Right kidney (tissue), 1 donor: ENCODE results near the gene FBN1.

ENCODE experiments used
- DNase-seq: peaks from one replicate; pipeline ENCODE4 v3.0.0-alpha.2; 2016

FBN1 gene

DNA sequence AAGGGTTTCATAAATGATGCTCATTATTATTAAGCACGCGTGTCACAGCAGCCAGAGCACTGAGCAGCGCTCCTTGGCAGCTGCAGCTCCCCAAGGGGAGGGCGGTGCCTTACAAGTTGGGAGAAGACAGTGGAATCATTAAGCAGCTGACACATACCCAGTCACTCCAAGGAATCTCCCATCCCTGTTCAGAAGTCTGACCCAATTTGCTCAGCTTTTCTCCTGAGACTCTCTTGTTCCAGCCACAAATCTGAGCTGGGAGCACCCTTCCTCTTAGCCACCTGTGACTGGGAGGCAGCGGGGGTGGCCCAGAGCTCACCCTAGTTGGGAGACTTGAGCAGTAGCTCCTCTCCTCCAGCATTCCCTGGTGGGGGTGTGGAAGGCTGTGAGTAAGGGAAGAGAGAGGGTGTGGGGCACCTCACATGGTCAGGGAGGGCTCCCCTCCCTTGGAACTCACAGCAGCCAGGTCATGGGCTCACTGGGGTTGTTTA is 249.9 kb downstream of the FBN1 start:
- DNase-seq, result no peak

- DNase-seq, result no peak
Observed at GRCh38 chr15:48394970-48395369, 250.5 kb downstream of the FBN1 start.

- DNase-seq, result no peak
Observed at GRCh38 chr15:48393645-48394506, 251.6 kb downstream of the FBN1 start.

- DNase-seq, result no peak
Observed at GRCh38 chr15:48392356-48392755, 253.2 kb downstream of the FBN1 start.

DNA sequence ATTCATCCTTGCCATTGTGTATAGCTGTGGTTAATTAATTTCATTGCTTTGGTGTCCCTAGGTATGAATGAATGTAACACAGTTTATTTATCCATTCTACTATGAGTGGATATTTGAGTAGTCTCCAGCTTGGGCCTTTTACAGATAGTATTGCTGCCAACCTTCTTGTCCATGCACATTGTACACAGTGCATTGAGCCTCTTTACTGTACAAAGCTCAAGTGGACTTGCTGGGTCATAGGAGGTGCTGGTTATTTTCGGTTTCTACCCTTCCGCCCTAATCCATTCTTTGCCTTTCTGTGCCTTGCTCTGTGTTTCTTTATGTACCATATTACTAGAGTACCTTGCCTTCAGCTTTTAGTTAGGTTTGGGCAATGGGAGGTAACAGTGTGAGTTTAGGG is 253.6 kb downstream of the FBN1 start:
- no peak for DNase-seq

DNA sequence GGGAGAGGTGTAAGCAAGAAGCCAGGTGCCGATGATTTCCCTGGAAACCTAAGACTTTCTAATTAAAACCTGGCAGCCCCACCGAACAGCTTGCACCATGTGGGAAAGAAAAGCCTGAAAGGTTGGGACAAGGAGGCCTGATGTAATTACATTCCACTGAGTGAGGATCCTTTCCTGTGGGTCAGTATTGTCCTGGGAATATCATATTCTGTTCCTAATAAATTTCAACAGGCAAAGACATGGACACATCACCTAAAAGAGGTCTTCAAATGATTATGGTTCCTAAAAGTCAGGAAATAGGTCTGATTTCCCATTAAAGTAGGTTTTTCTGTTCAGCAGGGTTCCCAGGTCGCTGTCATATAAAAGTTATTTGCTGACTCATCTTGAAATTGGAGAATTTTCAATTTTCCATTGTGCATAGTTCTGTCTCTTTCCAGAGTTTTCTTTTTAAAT is 255.8 kb downstream of the FBN1 start:
- DNase-seq, result no peak

DNA sequence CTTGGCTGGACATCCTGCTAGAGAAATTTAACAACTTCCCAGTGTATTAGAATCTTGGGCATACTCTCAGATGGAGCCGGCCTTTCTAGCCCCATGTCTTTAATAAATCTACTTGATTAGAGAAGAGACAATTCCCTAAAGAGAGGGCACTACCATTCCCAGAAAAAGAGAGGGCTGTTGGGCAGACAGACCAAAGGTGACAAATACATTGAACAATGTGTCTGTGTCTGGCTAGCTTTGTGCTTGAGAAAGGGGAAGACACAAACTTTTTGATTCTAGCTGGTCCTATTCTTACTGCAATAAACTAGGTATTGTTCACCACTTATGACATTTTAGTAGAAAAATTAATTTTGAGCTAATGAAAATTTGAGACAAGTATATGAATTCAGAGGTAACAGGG is 256.6 kb downstream of the FBN1 start:
- DNase-seq, result no peak

- no peak for DNase-seq
Observed at GRCh38 chr15:48388016-48388851, 257.3 kb downstream of the FBN1 start.

GRCh38 chr15:48385031-48385830 is 260.3 kb downstream of the FBN1 start:
- DNase-seq, result no peak

DNA sequence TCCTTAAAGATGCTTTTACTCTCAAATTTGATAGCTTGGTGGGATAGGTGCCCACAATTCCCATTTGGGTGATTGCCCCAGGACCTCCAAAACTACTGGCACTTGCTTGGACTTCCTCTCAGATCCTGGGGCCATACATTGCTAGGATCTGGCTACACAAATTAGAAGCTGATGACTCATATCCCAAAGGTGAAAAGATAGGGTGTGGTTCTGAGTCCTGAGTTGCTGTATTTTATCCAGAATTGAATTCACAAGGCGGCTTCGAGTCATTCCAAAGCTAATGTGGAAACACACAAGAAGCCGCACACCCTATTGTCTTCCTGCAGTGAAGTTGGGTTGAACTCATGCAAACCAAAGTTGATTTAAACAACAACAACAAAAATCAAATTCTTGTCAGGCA is 260.9 kb downstream of the FBN1 start:
- no peak for DNase-seq

DNA sequence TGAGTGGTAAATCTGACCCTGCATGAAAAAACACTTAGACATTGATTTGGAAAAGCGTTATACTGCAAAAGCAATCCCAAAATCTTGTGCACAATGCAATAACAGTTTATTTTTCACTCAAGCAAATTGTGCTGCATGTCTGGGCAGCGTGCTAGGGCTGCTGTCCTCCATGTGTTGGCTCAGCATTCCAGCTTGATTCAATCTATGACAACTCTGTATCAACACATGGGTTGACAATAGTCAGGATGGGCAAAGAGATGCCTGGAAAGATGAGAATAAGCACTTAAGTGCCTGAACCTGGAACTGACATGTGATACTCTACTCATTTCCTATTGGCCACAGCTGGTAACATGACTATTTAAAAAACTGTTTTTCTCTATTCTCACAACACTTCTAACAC is 262.5 kb downstream of the FBN1 start:
- no peak for DNase-seq

DNA sequence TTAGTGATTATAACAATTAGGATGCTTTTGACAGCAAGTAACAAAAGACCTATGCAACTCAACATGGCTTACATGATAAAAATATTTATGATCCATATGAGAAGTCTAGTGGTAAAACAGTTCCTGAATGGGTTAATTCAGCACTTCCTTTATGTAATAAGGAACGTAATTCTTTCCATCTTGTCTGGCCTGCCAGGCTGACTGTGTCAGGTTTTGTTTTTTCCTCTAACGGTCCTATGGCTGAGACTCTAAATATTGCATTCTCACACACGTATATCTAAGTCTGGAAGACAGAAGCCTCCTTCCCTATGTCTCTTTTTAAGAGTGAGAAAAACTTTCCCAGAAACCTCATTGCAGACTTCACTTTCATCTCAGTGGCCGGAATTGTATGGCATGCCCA is 263.6 kb downstream of the FBN1 start:
- DNase-seq, result no peak

GRCh38 chr15:48380198-48380597 is 265.3 kb downstream of the FBN1 start:
- no peak for DNase-seq

- no peak for DNase-seq
Observed at GRCh38 chr15:48375767-48376166, 269.7 kb downstream of the FBN1 start.

GRCh38 chr15:48374472-48374871 is 271.0 kb downstream of the FBN1 start:
- no peak for DNase-seq

- DNase-seq, result no peak
Observed at GRCh38 chr15:48373821-48374451, 271.6 kb downstream of the FBN1 start.

DNA sequence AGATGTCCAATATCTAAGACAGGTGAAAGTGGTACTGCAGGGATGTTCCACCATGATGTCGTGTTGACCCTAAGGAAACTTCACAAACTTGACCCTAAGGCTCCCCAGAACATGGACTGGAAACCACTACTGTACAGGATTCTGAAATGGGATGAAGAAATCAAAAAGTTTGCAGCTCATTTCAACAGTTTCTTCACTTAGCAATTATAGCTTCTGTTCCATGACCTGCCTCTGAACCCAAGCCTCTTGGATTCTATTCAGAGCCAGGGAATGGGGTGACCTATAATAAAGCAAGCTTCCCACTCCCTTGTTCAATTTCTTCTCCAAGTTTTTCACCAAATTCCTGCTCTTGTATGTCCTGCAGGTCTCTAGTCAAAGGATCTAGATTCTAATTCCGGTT is 273.5 kb downstream of the FBN1 start:
- no peak for DNase-seq

- DNase-seq, result no peak
Observed at GRCh38 chr15:48371550-48371949, 274.0 kb downstream of the FBN1 start.

- no peak for DNase-seq
Observed at GRCh38 chr15:48370460-48370859, 275.0 kb downstream of the FBN1 start.

- DNase-seq, result no peak
Observed at GRCh38 chr15:48367483-48367882, 278.0 kb downstream of the FBN1 start.

DNA sequence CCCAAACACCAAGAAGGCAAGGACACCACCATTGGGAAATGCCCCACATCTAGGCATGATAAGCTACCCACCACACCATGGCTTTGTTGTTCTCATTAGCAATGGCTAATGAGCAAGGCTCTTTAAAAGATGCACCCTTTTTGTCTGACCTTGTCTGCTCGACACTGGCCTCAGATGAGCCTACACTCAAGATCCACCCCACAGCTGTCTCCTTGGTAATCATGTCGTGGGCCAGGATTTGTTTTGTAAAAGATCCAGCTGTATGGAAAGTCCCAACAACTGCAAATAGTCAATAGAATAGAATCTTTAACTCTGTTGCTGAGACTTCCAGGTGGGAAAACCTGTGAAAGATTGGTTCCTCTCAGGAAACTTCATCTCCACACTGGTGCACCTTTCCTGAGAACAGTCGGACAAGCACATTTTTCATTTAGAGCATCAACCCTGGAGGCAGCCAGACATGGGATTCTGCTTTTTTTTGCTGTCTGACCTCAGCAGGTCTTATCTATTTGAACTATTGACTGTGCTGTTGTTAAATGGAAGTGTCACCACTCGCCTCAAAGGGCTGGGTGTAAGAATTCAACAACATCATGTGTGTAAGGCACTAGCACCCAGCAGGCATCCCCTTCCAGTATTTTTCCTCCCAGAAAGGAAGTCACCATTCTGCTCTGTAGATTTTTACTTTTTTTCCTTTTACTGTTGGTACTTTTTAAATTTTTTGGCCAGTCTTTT is 278.8 kb downstream of the FBN1 start:
- DNase-seq, result no peak
